ENCODE results near the gene TMEM222.

Gene TMEM222

GRCh38 chr1:27330786-27331185, 8.8 kb downstream of the TMEM222 start:
- Histone ChIP-seq H3K79me2 (ENCODE audit: control insufficient read depth, insufficient read depth, low read length, unreplicated experiment) (peaks cover 42% of the 10 kb centered on the region), H2AFZ (ENCODE audit: low read length, unreplicated experiment) (no peak overlapping the region), H3K27me3 (ENCODE audit: insufficient read depth, low read length) (no peaks in the 10 kb centered on the region), H3K27ac (ENCODE audit: low read depth, low read length) (no peak overlapping the region), H3K36me3 (ENCODE audit: insufficient read depth, low read length) (peaks cover 16% of the 10 kb centered on the region; the same call in 1 of the 2 replicates), H3K4me3 (ENCODE audit: low read depth, low read length) (no peak overlapping the region), H3K4me1 (ENCODE audit: control insufficient read depth, insufficient read depth, low read length, unreplicated experiment) (peaks cover 14% of the 10 kb centered on the region)

DNA sequence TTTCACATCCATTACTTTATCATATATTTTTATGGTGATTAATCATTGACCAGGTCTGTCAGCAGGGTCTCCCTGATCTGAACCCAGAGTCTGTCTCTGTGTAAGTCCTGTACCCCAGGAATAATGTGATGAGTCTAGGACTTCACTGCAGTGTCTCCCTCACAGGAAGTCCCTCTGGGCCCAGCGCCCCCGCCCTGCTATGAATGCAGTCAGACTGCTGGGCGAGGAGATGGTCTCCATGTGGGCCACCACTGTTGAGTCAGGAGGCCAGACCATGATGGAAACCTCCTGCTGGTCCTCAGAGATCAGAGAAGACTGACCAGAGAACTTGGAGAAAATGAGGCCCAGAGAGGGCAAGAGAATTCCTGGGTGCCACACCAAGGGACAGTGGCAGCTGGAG, 9.5 kb downstream of the TMEM222 start:
- Histone ChIP-seq H2AFZ (ENCODE audit: low read length, unreplicated experiment) (no peak overlapping the region), H3K36me3 (ENCODE audit: insufficient read depth, low read length) (peaks cover 16% of the 10 kb centered on the region; the same call in 1 of the 2 replicates), H3K79me2 (ENCODE audit: control insufficient read depth, insufficient read depth, low read length, unreplicated experiment) (peaks cover 36% of the 10 kb centered on the region), H3K4me3 (ENCODE audit: low read depth, low read length) (no peak overlapping the region), H3K4me1 (ENCODE audit: control insufficient read depth, insufficient read depth, low read length, unreplicated experiment) (peaks cover 14% of the 10 kb centered on the region), H3K27ac (ENCODE audit: low read depth, low read length) (no peak overlapping the region), H3K27me3 (ENCODE audit: insufficient read depth, low read length) (no peaks in the 10 kb centered on the region)

- H2AFZ ChIP-seq (ENCODE audit: low read length, unreplicated experiment), result no peak overlapping the region
- no peak overlapping the region for H3K4me3 ChIP-seq (ENCODE audit: low read depth, low read length)
- peaks cover 16% of the 10 kb centered on the region; the same call in 1 of the 2 replicates for H3K36me3 ChIP-seq (ENCODE audit: insufficient read depth, low read length)
- peak overlapping the region; percentile 45 for H3K27ac ChIP-seq (ENCODE audit: low read depth, low read length)
- no peaks in the 10 kb centered on the region for H3K27me3 ChIP-seq (ENCODE audit: insufficient read depth, low read length)
- peaks cover 14% of the 10 kb centered on the region for H3K4me1 ChIP-seq (ENCODE audit: control insufficient read depth, insufficient read depth, low read length, unreplicated experiment)
- peaks cover 31% of the 10 kb centered on the region for H3K79me2 ChIP-seq (ENCODE audit: control insufficient read depth, insufficient read depth, low read length, unreplicated experiment)
Observed at GRCh38 chr1:27331922-27332321, 10.0 kb downstream of the TMEM222 start.

DNA sequence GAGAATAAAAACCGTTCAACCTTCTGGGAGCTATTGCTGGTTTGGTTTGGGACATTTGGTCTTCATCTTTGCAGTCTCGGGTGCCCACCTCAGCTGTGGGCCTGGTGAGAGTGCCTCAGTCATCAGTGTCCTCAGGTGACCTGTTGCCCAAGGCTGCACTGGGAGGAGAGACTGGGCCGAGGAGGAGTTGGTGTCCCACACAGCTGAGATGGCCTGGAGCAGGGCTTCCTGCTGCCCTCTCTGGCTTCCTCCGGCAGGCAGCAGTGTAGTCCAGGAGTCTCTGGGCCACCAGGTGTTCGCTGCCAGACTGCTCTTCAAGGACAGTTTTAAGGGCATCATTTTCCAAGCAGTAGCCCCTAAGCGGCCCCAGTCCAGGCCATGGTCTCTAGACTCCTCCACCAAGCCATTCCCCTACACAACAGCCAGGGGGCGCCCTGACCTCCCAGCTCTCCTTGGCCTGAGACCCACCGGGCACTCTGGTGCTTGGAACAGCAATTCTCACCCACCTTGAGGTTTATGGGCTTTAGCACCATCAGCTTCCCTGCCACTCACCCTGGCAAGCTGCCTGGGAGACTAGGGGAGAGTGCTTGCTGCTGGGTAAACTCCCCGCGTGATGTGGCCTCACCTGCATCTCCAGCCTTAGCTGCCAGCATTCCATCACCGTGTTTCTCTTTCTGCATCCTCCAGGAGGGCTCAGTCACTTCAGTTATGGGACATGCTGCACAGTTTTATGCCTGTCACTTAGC, 10.7 kb downstream of the TMEM222 start:
- peaks cover 25% of the 10 kb centered on the region for H3K79me2 ChIP-seq (ENCODE audit: control insufficient read depth, insufficient read depth, low read length, unreplicated experiment)
- no peak overlapping the region for H2AFZ ChIP-seq (ENCODE audit: low read length, unreplicated experiment)
- peaks cover 14% of the 10 kb centered on the region for H3K4me1 ChIP-seq (ENCODE audit: control insufficient read depth, insufficient read depth, low read length, unreplicated experiment)
- no peaks in the 10 kb centered on the region for H3K27me3 ChIP-seq (ENCODE audit: insufficient read depth, low read length)
- H3K4me3 ChIP-seq (ENCODE audit: low read depth, low read length), result no peak overlapping the region
- peak overlapping the region; percentile 45; the same call in 1 of the 2 replicates for H3K27ac ChIP-seq (ENCODE audit: low read depth, low read length)
- H3K36me3 ChIP-seq (ENCODE audit: insufficient read depth, low read length), result peaks cover 16% of the 10 kb centered on the region; the same call in 1 of the 2 replicates

DNA sequence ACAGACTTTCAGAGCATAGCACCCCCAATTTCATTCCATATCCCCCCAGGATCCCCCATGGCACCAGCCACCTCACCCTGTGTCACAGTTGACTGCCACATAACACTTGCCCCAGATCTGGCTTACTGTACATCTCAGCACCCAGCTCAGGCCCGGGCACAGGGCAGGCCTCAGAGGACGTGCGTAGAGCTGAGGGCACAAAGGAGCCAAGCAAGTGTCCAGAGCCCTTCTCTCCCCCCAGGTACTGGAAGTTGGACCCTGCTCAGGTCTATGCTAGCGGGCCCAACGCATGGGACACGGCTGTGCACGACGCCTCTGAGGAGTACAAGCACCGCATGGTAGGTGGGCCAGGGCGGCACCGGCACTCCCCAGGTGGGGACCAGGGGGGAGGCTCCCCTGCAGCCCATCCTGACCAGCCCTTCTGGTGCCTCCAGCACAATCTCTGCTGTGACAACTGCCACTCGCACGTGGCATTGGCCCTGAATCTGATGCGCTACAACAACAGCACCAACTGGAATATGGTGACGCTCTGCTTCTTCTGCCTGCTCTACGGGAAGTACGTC, 11.8 kb downstream of the TMEM222 start:
- Histone ChIP-seq H3K27me3 (ENCODE audit: insufficient read depth, low read length) (no peaks in the 10 kb centered on the region), H2AFZ (ENCODE audit: low read length, unreplicated experiment) (no peak overlapping the region), H3K4me1 (ENCODE audit: control insufficient read depth, insufficient read depth, low read length, unreplicated experiment) (peaks cover 16% of the 10 kb centered on the region), H3K27ac (ENCODE audit: low read depth, low read length) (no peak overlapping the region), H3K4me3 (ENCODE audit: low read depth, low read length) (no peak overlapping the region), H3K79me2 (ENCODE audit: control insufficient read depth, insufficient read depth, low read length, unreplicated experiment) (peaks cover 14% of the 10 kb centered on the region), H3K36me3 (ENCODE audit: insufficient read depth, low read length) (peaks cover 16% of the 10 kb centered on the region; the same call in 1 of the 2 replicates)

DNA sequence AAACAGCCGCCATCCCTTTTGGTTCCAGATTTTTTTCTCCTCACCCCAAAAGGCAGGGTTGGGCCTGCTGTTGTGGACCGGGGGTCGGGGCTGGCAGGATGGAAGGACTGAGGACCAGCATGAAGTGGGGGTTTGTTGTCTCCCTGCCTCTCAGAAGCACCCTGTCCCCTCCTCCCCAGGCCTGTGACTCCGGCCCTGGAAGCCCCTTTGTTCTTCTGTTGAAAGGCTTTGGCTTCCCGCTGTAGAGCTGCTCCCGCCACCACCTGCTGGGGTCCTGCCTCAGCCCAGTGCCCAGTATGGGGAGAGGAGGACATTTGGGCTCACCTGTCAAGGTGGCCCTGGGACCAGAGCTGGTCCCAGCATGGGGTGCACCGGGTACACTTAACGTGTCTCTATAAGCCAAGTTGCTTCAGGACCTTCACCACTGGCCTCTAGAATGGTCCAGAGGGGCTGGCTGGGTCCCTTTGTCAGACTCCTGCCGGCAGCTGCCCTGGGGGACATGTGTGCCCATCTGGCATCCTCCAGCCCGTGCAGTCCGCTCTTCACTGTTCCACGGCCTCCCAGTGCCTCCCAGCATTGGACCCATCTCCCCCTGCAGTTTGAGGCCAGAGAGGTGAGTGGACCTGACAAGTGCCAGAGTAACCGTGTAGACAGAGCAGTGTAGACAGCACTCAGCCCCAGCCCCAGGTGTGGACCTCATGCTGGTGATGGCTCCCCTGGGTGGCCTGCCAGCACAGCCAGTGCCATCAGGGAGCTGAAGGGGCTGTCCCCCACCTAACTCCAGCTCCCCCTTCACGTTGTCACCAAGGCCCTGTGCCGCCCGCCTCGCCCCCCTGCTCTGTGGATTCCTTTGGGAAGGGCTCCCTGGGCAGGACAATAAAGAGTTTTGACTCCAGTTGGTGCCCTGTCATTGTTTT, 13.8 kb downstream of the TMEM222 start:
- no peaks in the 10 kb centered on the region for H3K27me3 ChIP-seq (ENCODE audit: insufficient read depth, low read length)
- H3K27ac ChIP-seq (ENCODE audit: low read depth, low read length), result no peak overlapping the region
- peaks cover 2% of the 10 kb centered on the region for H3K79me2 ChIP-seq (ENCODE audit: control insufficient read depth, insufficient read depth, low read length, unreplicated experiment)
- H2AFZ ChIP-seq (ENCODE audit: low read length, unreplicated experiment), result no peak overlapping the region
- H3K4me3 ChIP-seq (ENCODE audit: low read depth, low read length), result no peak overlapping the region
- peaks cover 16% of the 10 kb centered on the region; the same call in 1 of the 2 replicates for H3K36me3 ChIP-seq (ENCODE audit: insufficient read depth, low read length)
- peaks cover 21% of the 10 kb centered on the region for H3K4me1 ChIP-seq (ENCODE audit: control insufficient read depth, insufficient read depth, low read length, unreplicated experiment)

DNA sequence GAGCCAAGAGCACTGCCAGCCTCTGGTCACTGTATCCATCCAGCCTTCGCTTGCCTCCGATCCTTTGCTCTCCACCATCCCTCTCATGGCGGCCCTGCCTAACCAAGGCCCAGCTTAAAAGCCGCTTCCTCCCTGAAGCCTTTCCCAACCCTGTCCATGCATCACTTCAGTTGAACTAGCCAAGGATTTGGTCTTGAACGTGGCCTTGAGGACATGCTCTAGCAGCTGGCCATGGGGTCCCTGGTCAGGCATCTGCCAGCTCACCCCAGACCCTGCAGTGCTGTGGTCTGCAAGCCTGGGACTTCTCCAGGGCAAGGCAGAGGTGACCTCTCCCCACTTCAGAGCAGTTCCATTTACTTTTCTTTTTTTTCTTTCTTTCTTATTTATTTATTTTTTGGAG, 14.8 kb downstream of the TMEM222 start:
- Histone ChIP-seq H3K36me3 (ENCODE audit: insufficient read depth, low read length) (peaks cover 16% of the 10 kb centered on the region; the same call in 1 of the 2 replicates), H3K79me2 (ENCODE audit: control insufficient read depth, insufficient read depth, low read length, unreplicated experiment) (no peaks in the 10 kb centered on the region), H3K4me3 (ENCODE audit: low read depth, low read length) (no peak overlapping the region), H3K27ac (ENCODE audit: low read depth, low read length) (no peak overlapping the region), H3K27me3 (ENCODE audit: insufficient read depth, low read length) (no peaks in the 10 kb centered on the region), H2AFZ (ENCODE audit: low read length, unreplicated experiment) (no peak overlapping the region), H3K4me1 (ENCODE audit: control insufficient read depth, insufficient read depth, low read length, unreplicated experiment) (peaks cover 27% of the 10 kb centered on the region)

- H3K27ac ChIP-seq (ENCODE audit: low read depth, low read length), result no peak overlapping the region
- H2AFZ ChIP-seq (ENCODE audit: low read length, unreplicated experiment), result no peak overlapping the region
- H3K79me2 ChIP-seq (ENCODE audit: control insufficient read depth, insufficient read depth, low read length, unreplicated experiment), result no peaks in the 10 kb centered on the region
- H3K4me1 ChIP-seq (ENCODE audit: control insufficient read depth, insufficient read depth, low read length, unreplicated experiment), result peaks cover 24% of the 10 kb centered on the region
- H3K36me3 ChIP-seq (ENCODE audit: insufficient read depth, low read length), result 0 out of 2 replicates have a peak, but pooled peaks cover 10% of the 10 kb centered on the region
- H3K4me3 ChIP-seq (ENCODE audit: low read depth, low read length), result no peak overlapping the region
- no peaks in the 10 kb centered on the region for H3K27me3 ChIP-seq (ENCODE audit: insufficient read depth, low read length)
Observed at GRCh38 chr1:27338751-27339150, 16.8 kb downstream of the TMEM222 start.

GRCh38 chr1:27339213-27339612, 17.2 kb downstream of the TMEM222 start:
- Histone ChIP-seq H3K36me3 (ENCODE audit: insufficient read depth, low read length) (0 out of 2 replicates have a peak, but pooled peaks cover 6% of the 10 kb centered on the region), H3K79me2 (ENCODE audit: control insufficient read depth, insufficient read depth, low read length, unreplicated experiment) (no peaks in the 10 kb centered on the region), H2AFZ (ENCODE audit: low read length, unreplicated experiment) (no peak overlapping the region), H3K4me1 (ENCODE audit: control insufficient read depth, insufficient read depth, low read length, unreplicated experiment) (peaks cover 24% of the 10 kb centered on the region), H3K27ac (ENCODE audit: low read depth, low read length) (no peak overlapping the region), H3K4me3 (ENCODE audit: low read depth, low read length) (no peak overlapping the region), H3K27me3 (ENCODE audit: insufficient read depth, low read length) (no peaks in the 10 kb centered on the region)

- H2AFZ ChIP-seq (ENCODE audit: low read length, unreplicated experiment), result no peak within 1 kb of the TSS
- H3K4me1 ChIP-seq (ENCODE audit: control insufficient read depth, insufficient read depth, low read length, unreplicated experiment), result peaks cover 24% of the 10 kb centered on the region
- H3K4me3 ChIP-seq (ENCODE audit: low read depth, low read length), result no peak within 1 kb of the TSS
- no peak within 1 kb of the TSS for H3K27ac ChIP-seq (ENCODE audit: low read depth, low read length)
- no peaks in the 10 kb centered on the region for H3K27me3 ChIP-seq (ENCODE audit: insufficient read depth, low read length)
- H3K79me2 ChIP-seq (ENCODE audit: control insufficient read depth, insufficient read depth, low read length, unreplicated experiment), result no peaks in the 10 kb centered on the region
- no peaks in the 10 kb centered on the region for H3K36me3 ChIP-seq (ENCODE audit: insufficient read depth, low read length)
Observed at GRCh38 chr1:27341525-27342252, 19.7 kb downstream of the TMEM222 start, which contains the start of gene SYTL1. Gene SYTL1, plus strand, starts transcription at chr1:27342022. Its CDS starts 3,313 bp downstream, at chr1:27345335.

Measured in ACC112 (cell line).